Activated CD4-positive, CD25-positive, alpha-beta regulatory T cell treated with anti-CD3 and anti-CD28 coated beads, Interleukin-2, amount 50 U/mL, for 24 hours (primary cell): ENCODE results near the gene CD79B.
"Not testable (repeated sequence)": the region's sequence is repeated elsewhere in the genome, so short reads cannot be mapped to it uniquely, and the experiment has no call there.

Experiments
- ATAC-seq, 2 donors: fragments of 150-1000 bp; cut with Tn5 transposase; one replicate each; pipeline ENCODE4 v1.10.0; 2021; ENCODE audit warnings: mild to moderate bottlenecking in 1 of 2, moderate library complexity in 1 of 2

The CD79B gene

GRCh38 chr17:63930951-63931575, 1.1 kb downstream of the CD79B start:
- peak; percentile 65 to 77 for ATAC-seq

DNA sequence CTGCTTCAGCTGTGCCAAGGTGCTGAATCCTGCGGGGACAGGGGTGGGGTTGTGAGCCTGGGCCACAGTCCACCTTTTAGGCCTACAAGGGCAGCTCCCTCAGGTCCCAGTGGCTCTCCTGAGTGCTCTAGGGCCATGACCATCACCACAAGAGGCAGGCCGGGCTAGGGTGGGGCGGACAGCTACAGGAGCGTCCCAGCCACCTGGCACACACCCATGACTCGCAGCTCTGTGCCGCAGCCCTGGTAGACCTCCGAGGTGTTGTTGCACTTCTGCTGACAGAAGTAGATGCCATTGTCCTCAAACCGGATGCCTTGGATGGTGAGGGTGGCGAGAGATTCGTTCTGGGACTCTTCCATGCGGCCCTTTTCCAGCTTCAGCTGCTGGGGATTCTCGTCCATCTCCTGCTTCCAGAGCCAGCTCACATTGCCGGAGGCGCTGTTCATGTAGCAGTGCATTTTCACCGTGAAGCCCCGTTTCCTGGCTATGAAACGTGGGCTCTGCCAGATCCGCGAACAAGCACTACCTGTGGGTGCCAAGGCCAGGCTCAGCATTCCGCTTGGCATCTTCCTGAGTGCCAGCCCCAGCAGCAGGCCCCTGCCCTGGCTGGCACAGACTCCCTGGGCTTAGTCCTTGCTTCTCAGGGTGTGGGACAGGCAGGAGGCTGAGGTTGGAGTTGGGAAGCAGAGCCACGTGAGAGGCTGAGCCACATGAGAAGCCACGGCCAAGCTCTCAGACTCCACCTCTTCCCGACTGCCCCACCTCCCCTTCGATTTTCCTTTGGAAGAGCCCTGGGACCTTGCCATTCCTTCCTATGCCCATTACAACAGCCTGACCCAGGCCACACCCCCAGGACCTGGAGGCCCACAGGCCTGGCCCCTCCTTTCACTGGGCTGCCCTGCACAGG, 2.0 kb downstream of the CD79B start:
- no peak for ATAC-seq

GRCh38 chr17:63928966-63929695, 3.0 kb downstream of the CD79B start:
- ATAC-seq: no peak

DNA sequence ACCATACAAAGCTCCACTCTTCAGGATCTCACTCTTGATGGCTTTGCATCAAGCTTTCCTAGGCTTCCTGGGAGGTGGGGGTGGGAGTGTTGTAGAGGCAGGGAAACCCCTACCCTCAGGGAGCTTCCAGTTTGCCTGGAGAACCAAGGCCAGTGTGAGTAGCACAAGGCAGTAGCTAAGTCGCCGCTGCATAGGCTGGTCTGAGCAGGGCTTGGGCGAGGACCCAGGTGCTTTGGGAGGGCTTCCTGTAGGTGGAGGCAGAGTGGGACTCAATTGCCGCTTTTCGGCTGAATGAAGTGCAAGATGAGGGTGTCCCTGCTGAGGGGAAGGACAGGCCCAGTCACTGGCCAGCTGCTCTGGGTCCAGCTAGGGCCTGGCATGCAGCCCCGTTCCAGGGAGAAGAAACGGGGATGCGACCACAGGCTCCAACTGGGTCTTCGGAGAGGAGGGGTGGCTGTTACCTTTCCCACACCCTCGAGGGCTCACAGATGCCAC, 3.9 kb downstream of the CD79B start:
- ATAC-seq: no peak

GRCh38 chr17:63927464-63928171, 4.5 kb downstream of the CD79B start:
- no peak for ATAC-seq

DNA sequence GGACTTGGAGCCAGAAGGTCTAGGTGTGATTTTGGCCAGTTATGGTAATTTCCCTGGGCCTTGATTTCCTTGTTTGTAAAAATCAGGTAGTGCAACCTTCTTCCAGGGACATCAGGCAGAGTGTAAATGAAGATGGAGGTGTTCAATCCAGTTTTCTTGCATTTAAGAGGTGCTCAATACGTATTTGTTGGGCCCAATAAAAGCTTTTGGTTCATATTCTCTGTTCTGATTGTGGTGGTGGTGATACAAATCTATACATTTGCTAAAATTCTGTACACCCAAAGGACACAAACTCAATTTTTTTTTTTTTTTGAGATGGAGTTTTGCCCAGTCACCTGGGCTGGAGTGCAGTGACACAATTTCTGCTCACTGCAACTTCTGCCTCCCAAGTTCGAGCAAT, 6.0 kb downstream of the CD79B start:
- no peak for ATAC-seq

DNA sequence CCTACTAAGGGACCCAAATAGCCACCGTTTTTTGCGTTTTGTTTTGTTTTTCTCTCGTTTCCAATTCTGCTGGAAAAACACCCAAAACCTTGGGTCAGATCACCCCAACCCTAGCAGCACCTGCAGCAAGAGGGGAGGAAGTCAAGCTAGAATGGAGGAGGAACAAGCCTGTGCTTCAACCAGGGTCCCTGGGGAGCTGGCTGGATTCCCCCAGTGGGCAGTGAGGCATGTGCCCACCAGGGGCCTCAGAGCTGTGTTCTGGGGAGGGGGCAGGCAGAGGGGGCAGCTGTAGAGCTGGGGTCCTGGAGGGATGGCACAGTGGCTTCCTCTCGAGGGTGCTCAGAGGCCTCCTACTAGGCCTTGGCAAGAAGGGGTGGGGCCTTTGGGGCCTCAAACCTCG, 6.5 kb downstream of the CD79B start:
- ATAC-seq: no peak

DNA sequence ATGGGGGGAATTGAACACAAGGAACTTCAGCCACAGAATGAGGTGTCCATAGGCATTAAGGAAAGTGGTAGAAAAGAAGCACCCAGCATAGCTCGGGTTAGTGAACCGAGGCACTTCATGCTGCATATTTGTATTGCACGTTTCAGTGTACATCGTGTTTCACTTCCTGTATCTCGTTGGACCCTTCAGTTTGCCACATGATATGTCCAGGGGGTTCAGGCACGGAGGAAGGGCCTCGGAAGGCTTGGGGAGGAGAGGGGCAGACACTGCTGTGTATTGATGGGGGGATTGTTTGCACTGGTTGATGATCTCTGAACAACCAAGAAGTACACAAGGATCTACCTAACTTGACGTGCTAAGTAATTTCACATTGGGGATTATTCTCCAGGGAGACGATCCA, 9.7 kb downstream of the CD79B start:
- ATAC-seq: not testable (repeated sequence)

DNA sequence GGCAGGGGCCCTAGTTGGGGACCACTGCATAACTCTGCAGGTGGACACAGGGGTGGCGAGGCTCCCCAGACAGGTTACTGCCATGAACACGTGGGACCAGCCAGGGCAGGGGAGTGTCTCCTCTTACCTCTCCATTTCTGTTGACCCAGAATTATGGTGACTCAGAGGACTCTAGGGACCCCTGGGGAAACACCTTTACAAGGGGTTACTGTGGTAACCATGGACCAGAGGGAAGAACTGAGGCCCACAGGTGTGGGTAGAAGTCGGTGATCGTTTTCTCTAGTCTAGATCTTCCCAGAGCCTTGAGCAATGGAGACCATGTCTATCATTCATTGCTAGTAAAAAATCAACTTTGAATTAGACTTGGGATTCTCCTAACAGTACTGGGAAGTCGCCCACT, 11.4 kb downstream of the CD79B start:
- not testable (repeated sequence) for ATAC-seq

DNA sequence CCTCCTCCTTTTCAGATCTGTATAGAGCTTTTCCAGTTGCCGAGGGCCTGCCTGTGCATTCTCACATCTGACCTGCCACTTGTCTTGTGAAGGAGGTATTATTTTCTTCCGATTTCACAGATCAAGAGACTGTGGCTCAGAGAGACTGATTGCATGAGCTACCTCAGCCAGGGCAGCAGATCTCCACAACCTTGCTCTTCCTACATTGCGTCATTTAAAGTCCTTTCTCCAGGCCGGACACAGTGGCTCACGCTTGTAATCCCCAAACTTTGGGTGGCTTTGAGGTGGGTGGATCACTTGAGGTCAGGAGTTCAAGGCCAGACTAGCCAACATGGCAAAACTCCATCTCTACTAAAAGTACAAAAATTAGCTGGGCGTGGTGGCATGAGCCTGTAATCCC, 12.1 kb downstream of the CD79B start:
- ATAC-seq: not testable (repeated sequence)

DNA sequence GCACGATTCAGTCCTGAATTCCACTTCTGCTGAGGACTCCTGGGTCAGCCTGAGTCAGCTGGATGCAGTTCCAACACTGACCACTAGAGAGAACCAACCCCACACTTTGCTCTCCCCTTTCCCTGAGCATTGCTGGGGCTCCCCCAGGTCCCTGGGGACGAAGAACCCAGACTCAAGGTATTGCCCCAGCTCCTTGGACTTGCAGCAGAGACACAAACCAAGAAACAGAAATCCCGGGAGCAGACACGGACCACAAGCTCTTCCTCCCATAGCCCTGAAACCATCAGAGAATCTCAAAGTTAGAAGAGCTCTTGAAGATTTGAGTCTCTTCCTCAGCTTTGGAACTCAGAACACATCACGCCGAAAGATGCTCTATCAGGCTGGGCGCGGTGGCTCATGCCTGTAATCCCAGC, 12.8 kb downstream of the CD79B start:
- ATAC-seq: peak; percentile 88 to 89

DNA sequence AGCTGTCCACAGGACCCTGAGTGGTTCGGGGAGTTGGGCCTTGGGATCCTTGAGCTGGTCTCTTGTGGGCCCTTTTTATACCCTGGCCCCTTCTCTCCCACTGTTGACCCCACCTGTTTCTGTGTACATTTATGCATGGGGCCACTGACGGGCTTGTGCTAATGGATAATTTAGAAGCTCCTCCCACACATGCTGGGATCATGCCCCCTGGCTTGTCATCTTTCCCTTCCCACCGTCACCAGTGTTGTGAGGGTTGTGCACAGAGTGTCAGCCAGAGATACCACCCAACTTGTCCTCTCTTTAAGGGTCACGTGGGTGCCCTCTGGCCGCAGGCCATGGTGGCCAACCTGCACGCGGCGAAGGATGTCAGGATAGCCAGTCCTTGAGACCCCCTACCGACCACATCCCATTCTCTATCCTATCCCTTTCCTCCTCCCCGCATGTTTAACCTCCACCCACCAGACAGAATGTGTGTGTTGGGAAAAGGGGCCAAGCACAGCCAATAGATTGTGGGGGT, 13.3 kb downstream of the CD79B start, which contains the start of gene GH1:
Gene GH1, minus strand, starts transcription at position 51 of the 517 bp plus-strand sequence. CDS start 63 bp downstream, outside the sequence.
- not testable (repeated sequence) for ATAC-seq

- no peak for ATAC-seq
Observed at GRCh38 chr17:63918305-63918704, 13.8 kb downstream of the CD79B start.

GRCh38 chr17:63917646-63918045, 14.5 kb downstream of the CD79B start:
- ATAC-seq: no peak

GRCh38 chr17:63917206-63917605, 14.9 kb downstream of the CD79B start:
- ATAC-seq: not testable (repeated sequence)

- ATAC-seq: no peak
Observed at GRCh38 chr17:63916566-63917185, 15.5 kb downstream of the CD79B start.

DNA sequence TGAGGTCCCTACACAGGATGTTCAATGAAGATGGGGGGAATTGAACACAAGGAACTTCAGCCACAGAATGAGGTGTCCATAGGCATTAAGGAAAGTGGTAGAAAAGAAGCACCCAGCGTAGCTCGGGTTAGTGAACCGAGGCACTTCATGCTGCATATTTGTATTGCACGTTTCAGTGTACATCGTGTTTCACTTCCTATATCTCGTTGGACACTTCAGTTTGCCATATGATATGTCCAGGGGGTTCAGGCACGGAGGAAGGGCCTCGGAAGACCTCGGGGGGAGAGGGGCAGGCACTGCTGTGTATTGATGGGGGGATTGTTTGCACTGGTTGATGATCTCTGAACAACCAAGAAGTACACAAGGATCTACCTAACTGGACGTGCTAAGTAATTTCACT, 16.4 kb downstream of the CD79B start:
- ATAC-seq: not testable (repeated sequence)

GRCh38 chr17:63914471-63914870, 17.7 kb downstream of the CD79B start:
- no peak for ATAC-seq

- peak; percentile 73 to 76 for ATAC-seq
Observed at GRCh38 chr17:63911657-63912100, 20.5 kb downstream of the CD79B start.

GRCh38 chr17:63911041-63911635, 21.0 kb downstream of the CD79B start, which contains the start of gene CSHL1:
TSS of gene CSHL1 (minus strand) at chr17:63911258. CDS start at chr17:63911196, 62 bp downstream.
- no peak for ATAC-seq

- ATAC-seq: no peak
Observed at GRCh38 chr17:63910096-63910495, 22.0 kb downstream of the CD79B start.
